Testis (tissue), 2 donors: ENCODE results near the gene SH2D6.

Source experiments
- CTCF ChIP-seq, 3 experiments: fragments of 450-650 bp in 2 of 3; fragments of 200-600 bp in 1 of 3; sonication (generic) in 1 of 3; IDR thresholded peaks; one replicate each; pipeline ENCODE4 v1.5.1; 2016 to 2019; ENCODE audit warnings: antibody characterized with exemption in 3 of 3, mild to moderate bottlenecking in 2 of 3, moderate library complexity in 1 of 3
- POLR2A ChIP-seq: fragments of 450-650 bp; IDR thresholded peaks from one replicate; pipeline ENCODE4 v1.6.1; 2017; ENCODE audit warnings: antibody characterized with exemption, mild to moderate bottlenecking, moderate library complexity

DNA sequence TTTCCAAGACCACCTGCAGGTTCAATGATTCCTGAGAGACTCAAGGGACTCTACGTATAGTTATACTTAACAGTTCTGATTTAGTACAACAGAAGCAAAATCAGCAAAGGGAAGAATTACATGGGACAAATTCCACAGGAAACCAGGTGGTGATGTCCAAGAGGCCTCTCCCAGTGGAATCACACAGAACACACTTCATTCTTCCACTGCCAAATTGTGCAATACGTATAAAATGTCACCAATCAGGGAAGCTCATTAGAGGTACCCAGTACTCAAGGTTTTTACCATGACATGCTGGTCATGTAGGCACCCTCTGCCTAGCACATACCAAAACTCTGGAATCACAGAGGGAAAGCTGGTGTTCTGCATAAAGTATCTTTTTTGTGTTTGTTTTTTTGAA, 30.8 kb upstream of the SH2D6 start:
- TF ChIP-seq CTCF (IDR thresholded peaks at IDR 0.05) (no peak), POLR2A (no peak)
